A549 (cell line): ENCODE results near the gene MFNG.

Experiments used
- CEBPB ChIP-seq, 2 experiments: fragments of >200 bp in 1 of 2; sonication (Bioruptor Twin) in 1 of 2; formaldehyde crosslinking in 1 of 2; IDR thresholded peaks; 2 replicates each; pipeline ENCODE4 v1.6.1; 2012 to 2016
- MAX ChIP-seq: IDR thresholded peaks from 2 replicates; pipeline ENCODE4 v1.6.1; 2012
- NFE2L2 ChIP-seq: fragments of 150-350 bp; conservative IDR thresholded peaks from 2 replicates; pipeline ENCODE4 v1.6.1; 2014; ENCODE audit warnings: low read length
- NR3C1 ChIP-seq: fragments of >200 bp; sonication (Bioruptor Twin); formaldehyde crosslinking; IDR thresholded peaks from 3 replicates; pipeline ENCODE4 v1.6.1; 2017
- PHF8 ChIP-seq: fragments of 200-600 bp; sonication (generic); IDR thresholded peaks from 2 replicates; pipeline ENCODE4 v1.6.1; 2016; ENCODE audit warnings: low read depth, mild to moderate bottlenecking, antibody characterized with exemption, moderate library complexity, borderline replicate concordance
- RCOR1 ChIP-seq: fragments of 150-350 bp; IDR thresholded peaks from 2 replicates; pipeline ENCODE4 v1.6.1; 2014; ENCODE audit warnings: antibody characterized with exemption, low read length, low read depth
- RFX5 ChIP-seq: fragments of 450-650 bp; IDR thresholded peaks from 2 replicates; pipeline ENCODE4 v1.7.1; 2014; ENCODE audit warnings: antibody characterized with exemption, mild to moderate bottlenecking, moderate library complexity
- TF ChIP-seq, protein P1 (sequence below): fragments of >200 bp; sonication (Bioruptor Twin); formaldehyde crosslinking; IDR thresholded peaks from 3 replicates; pipeline ENCODE4 v1.5.1; 2016

- TF ChIP-seq, protein P1, sequence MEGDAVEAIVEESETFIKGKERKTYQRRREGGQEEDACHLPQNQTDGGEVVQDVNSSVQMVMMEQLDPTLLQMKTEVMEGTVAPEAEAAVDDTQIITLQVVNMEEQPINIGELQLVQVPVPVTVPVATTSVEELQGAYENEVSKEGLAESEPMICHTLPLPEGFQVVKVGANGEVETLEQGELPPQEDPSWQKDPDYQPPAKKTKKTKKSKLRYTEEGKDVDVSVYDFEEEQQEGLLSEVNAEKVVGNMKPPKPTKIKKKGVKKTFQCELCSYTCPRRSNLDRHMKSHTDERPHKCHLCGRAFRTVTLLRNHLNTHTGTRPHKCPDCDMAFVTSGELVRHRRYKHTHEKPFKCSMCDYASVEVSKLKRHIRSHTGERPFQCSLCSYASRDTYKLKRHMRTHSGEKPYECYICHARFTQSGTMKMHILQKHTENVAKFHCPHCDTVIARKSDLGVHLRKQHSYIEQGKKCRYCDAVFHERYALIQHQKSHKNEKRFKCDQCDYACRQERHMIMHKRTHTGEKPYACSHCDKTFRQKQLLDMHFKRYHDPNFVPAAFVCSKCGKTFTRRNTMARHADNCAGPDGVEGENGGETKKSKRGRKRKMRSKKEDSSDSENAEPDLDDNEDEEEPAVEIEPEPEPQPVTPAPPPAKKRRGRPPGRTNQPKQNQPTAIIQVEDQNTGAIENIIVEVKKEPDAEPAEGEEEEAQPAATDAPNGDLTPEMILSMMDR: no peak
- TF ChIP-seq RCOR1 (no peak), PHF8 (no peak), NR3C1 (no peak), MAX (no peak), CEBPB (IDR thresholded peaks at IDR 0.05) (no peak), NFE2L2 (no peak), RFX5 (no peak)
Observed at GRCh38 chr22:37485395-37486223, 575 bp downstream of the MFNG start.
